Measurements from ENCODE around the gene ATG16L2.

The ATG16L2 gene

DNA sequence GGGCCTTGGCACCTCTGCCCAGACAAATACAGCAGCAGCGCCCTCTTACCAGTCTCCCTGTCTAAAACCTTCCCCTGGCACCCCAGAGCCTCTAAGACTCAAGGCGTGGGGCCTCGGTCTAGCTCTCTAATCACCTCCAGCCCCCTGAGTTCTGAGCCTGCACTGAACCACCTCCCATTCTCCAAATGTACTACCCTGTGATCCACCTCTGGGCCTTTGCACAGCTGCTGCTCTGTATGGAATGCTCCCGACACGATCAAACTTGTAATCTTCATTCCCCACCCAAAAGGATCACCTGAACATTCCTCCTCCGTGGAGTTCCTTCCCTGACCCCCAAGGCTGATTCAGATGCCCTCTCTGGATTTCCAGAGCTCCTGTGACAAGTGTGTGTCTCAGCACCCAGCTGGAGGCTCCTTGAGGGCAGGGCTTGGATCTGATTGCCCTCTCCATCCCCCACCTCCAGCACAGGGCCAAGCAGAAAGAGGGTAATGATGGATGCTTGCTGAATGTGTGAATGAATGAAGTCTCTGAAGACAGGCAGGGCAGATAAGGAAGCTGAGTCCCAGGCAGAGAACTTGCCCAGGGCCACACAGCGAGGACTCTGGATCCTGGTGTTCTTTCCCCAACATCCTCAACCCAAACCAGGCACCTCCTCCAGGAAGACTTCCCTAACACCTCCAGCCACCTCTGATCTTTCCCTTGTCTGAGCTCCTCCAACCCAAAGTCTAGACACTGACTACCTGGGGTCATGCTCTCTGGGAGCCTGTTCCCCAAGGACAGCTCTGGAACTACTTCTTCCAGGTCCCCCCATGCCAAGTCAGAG, 38.7 kb upstream of the ATG16L2 start:
- TF ChIP-seq GATA3 (IDR thresholded peaks at IDR 0.05; ENCODE audit: low read depth, low read length) = no peak
- TF ChIP-seq GATA2 (IDR thresholded peaks at IDR 0.05; ENCODE audit: low read depth, low read length) = no peak

DNA sequence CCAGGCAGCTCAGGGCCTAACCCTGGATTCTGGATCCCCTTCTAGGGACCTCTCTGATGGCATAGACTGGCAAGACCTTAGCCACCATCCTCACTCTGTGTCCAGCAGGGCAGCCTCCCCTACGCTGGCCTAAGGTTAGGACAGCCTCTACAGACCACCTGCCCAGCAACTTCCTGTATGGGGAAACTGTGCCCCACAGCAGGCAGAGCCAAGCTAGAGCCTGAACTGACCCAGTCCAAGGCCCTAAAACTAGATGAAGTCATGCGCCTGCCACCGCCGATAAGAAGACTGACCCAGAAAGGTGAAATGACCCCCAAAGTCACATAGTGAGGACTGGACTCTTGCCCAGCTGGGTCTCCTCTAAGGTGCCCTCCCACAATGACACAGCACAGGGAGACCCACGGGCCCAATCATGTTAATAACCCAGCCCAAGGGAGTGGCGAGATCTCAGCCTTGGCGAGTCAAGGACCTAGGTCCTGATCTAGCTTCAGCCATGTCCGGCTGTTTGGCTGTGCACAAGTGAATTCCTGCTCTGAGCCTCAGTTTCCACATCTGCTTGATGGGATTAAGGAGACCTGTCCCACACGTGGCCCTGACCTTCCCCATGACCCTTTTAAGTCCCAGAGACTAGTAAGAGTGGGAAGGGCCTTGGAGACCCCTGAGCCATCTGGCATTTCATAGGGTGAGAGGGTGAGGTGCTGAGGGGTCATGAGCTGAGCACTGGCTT, 37.9 kb upstream of the ATG16L2 start:
- TF ChIP-seq GATA3 (IDR thresholded peaks at IDR 0.05; ENCODE audit: low read depth, low read length) (no peak), GATA2 (IDR thresholded peaks at IDR 0.05; ENCODE audit: low read depth, low read length) (no peak)

DNA sequence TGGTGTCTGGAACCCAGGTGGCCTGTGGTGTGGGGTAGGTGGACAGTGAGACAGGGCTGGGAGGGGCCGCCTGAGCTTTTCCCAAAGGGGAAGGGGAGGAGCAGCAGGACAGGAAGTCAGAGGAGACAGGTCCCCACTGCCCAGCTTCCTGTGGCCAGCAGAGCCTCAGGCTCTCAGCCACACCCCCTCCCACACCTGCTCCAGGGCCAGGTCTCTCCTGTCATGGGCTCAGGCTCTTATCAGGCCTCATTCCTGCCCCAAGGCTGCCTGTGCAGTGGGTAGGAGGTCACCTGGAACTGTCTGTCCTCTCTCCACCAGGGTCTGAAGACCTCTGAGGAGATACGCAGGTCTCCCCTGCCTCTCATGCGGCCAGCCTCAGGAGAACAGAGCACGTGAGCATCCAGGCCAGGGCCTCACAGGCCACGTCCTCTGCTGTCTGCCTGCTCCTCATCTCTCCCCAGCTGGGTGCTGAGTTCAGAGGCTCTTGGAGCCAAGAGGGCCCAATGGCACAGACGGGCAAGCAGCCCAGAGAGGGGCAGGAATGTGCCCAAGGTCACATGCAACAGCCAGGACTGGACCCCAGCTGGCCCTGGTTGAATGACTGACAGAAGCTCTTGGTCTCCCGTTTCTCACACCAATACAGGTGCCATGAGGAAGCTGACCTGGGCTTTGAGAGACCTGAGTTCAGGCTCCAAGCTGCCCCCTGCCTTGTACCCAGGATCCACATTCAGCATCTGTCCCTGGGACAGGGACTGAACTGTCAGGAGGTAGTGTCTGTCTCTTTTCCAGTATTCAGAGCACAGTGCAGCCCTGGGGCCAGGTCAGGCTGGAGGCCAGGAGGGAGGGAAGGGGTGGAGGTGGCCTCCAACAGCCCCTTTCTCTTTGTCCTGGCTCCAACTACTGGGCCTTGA, 37.1 kb upstream of the ATG16L2 start:
- no peak for TF ChIP-seq GATA3 (IDR thresholded peaks at IDR 0.05; ENCODE audit: low read depth, low read length)

DNA sequence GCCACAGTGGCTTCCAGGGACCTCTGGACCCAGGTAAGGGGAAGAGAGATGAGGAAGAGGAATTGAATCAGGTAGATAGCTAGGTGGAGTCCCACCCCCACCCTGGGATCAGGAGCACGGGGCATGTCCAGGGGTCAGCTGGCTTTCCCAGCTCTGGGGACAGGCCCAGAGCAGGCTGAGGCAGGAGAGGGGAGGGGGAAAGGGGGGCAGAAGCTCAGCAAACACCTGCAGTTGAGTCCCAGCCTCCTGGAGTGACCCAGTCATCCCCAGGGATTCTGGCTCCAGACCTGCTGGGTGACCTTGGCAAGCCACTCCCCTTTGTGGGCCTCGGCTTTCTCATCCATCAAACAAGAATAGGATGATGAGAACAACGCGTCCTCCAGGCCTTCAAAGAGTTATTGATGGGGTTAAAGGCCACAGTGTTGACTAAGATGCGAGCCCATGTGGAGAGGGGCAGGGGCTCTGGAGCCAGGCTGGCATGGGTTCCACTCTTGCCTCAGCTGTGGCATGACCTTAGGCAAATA, 36.4 kb upstream of the ATG16L2 start:
- TF ChIP-seq GATA2 (IDR thresholded peaks at IDR 0.05; ENCODE audit: low read depth, low read length) (no peak), GATA3 (IDR thresholded peaks at IDR 0.05; ENCODE audit: low read depth, low read length) (no peak)

DNA sequence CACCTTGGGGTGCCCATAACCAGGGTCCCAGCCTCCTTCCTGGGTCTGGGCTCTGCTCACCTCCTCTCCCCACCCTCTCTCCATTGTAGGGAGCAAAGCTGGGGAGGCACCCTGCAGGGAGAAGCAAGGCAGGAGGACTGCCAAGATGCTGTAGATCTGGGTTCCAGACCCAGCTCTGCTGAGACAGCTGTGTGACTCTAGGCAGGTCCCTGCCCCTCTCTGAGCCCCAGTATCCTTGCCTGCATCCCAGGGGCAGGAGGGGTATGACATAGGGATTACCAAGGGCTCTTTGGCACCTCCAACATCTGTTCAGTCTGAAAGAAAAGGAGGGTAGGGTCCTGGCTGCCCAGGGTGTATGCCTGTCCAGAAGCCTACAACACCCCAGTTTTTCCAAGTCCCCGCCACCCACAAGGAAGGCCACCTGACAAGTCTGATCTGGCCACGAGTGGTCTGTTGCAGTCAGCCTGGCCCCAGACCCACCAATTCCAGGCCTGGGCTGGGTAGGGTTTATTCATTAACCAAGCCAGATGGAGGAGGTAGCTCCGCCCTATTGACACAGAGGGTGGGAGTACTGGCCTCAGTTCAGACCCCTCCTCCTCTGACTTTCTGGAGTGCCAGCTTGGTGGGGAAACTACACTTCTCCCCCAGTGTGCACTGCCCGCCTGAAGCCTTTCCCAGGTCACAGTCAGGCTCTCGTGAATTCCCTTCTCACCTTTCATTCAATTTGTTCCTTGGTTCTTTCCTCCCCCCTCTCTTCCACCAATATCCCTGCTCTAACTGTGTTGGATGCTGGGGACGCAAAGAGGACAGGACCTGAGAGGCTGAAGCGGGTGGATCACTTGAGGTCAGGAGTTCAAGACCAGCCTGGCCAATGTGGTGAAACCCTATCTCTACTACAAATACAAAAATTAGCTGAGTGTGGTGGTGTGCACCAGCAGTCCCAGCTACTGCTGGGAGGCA, 35.4 kb upstream of the ATG16L2 start:
- TF ChIP-seq GATA3 (IDR thresholded peaks at IDR 0.05; ENCODE audit: low read depth, low read length) (no peak), GATA2 (IDR thresholded peaks at IDR 0.05; ENCODE audit: low read depth, low read length) (no peak)

DNA sequence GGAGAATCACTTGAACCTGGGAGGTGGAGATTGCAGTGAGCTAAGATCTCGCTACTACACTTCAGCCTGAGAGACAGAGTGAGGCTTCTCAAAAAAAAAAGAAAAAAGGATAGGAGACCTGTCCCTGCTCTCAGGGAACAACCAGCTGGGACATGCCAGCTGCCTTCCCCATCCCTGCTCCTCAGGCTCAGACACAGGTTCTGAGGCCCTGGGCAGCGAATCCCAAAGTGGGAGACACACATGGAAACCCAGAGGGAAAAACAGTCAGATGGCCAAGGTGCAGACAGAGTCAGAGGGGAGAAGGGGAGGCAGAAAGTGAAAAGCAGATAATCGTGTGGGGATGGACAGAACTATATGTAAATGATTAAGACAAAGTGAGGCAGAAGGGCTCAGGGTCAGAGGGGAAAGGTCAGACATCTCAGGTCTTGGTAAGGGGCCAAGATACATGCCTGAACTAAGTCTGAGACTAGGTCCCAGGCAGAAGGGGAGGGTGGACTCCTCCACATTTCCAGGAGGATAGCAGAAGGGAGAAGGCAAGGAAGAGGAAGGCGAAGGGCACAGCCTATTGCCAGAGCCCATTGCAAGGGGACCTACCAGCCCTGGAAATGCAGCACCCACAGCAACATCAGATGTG, 34.6 kb upstream of the ATG16L2 start:
- TF ChIP-seq GATA2 (IDR thresholded peaks at IDR 0.05; ENCODE audit: low read depth, low read length) = no peak
- TF ChIP-seq GATA3 (IDR thresholded peaks at IDR 0.05; ENCODE audit: low read depth, low read length) = no peak

DNA sequence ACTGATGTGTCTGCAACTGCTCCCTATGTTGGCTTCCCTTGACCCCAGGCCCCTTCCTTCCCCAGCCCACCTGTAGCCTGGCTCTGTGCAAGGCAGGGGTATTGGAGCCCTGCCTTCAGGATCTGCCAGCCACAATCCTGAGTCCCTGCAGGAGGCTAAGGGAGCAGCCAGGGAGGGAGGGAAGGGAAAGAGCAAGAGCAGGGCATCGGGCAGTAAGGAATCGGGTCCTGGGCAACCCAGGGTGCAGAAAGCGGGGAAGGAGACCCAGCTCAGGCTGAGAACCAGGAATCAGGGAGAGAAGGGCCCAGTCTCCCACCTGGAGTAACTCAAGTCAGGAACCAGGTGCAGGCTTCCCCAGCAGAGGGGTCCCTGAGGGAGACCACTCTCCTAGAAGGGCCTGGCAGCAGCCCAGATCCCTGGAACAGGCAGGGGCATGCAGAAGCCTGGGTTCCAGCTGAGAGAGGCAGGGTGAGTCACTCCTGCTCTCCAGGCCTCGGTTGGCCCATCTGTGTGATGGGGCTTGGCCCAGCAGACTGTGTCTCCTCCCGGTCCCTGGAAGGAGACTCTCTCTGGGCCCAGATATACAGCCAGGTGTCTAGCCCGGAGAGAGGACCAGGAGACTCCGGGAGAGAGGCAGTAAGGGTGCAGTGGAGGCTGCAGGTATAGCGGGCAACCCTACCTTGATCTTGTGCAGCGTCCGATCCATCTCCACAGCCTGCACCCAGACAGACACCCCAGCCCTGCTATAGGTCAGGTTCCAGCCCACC, 33.7 kb upstream of the ATG16L2 start:
- no peak for TF ChIP-seq GATA2 (IDR thresholded peaks at IDR 0.05; ENCODE audit: low read depth, low read length)
- TF ChIP-seq GATA3 (IDR thresholded peaks at IDR 0.05; ENCODE audit: low read depth, low read length) = no peak

DNA sequence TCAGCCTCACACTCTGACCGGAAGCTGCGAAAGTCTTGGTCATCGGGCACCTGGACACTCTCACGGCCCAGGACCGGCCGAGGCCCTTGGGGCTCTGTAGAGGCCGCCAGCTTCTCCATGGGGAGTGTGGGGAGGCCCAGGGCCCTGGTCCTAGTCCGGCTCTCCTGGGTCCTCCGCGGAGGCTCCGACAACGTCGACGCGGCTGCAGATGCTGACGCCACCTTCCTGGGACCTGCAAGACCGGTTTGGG, 33.2 kb upstream of the ATG16L2 start:
- TF ChIP-seq GATA3 (IDR thresholded peaks at IDR 0.05; ENCODE audit: low read depth, low read length) (no peak), GATA2 (IDR thresholded peaks at IDR 0.05; ENCODE audit: low read depth, low read length) (no peak)

DNA sequence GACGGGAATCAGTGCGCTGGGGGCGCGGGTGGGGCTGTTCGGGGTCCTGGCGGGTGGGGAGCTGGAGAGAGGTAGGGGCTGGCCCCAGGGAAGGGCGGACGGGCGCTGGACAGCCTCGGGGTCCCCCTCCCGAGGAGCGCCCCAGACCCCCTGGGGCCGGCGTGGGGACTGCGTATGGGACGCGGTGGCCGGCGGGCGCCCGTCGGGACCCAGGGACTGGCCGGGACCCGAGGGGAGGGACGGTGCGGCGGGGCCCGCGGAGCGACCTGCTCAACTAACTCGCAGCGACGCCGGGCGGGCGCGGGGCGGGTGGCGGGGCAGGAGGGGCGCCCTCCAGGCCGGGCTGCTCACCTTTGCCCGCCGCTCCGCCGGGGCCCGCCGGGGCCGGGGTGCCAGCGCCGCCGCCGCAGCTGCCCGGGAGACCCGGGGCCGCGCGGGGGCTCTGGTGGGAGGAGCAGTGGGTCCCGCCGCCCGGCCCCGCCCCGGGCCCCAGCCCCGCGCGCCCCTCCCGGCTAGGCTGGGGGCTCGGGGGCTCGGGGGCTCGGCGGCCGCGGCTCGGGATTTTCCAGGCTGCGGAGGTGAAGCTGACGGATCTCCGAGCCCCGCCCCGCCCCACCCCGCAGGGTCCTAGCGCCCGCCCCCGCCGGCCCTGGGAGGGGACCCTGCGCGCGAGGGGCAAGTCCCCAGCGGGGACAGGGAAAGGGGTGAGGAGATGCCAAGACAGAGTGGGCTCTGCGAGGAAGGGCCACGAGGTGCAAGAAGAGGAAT, 32.7 kb upstream of the ATG16L2 start:
- TF ChIP-seq GATA2 (IDR thresholded peaks at IDR 0.05; ENCODE audit: low read depth, low read length) (no peak), GATA3 (IDR thresholded peaks at IDR 0.05; ENCODE audit: low read depth, low read length) (no peak)

DNA sequence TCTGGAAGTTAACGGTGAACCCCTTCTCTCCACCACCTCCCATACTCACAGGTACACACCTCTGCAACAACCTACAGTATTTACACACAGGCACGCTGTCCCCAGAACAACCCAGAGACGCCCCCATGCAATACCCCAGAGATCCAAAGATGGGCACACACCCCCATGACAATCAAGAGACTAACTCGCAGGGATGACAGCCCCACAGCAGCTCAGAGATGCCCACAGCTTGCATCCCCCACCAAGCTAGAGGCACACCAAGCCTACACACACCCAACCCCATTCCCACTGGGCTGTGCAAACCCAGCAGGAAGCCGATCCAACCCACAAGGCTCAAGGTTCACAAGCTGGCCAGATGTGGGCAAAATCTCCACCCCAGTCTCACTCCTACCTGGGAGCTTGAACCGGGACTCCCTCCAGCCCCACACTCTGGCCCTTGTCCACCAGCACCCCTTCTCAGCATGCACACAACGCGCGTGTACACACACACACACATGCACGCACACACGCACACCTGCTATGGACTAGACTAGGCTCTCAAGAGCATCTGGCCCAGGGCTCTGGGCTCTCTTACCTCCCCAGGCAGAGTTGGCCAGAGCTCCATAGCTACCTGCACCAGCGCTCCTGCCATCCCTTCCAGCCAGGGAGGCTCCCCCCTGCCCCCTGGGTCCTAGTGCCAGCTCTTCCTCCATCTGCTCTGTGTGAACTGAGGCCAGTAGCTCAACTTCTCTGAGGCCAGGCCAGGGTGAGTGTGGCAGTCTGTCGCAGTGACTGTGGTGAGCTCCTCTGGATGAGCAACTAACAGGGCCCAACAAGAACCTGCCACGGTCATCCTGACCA, 31.9 kb upstream of the ATG16L2 start:
- no peak for TF ChIP-seq GATA3 (IDR thresholded peaks at IDR 0.05; ENCODE audit: low read depth, low read length)

Measured in SH-SY5Y (cell line).